GM19395 (cell line): Measurements from ENCODE around the gene CNTN2.

Experiments used
- ATAC-seq: cut with Tn5 transposase; IDR thresholded peaks from one replicate; pipeline ENCODE4 v1.9.1; 2021; ENCODE audit warnings: mild to moderate bottlenecking, moderate library complexity; ENCODE audit not compliant: unreplicated experiment

Gene CNTN2

DNA sequence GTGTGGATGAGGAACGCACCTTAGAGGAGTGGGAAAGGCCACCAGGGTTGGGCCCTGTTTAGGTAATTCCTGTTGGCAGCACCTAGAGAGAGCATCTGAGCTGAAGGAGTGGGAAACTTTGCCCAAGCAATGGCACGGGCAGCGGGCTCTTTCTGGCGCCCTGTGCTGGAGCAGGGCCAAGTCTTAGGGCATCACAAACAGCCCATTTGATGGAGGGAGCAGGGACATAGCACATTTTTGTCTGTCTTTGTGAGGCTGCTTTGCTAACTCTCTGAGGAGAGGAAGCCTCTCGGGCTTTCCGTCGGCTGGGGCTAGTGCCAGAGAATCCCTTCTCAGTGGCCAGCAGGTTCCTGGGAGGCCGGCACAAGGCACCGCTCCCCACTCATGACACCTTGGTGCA is 22.5 kb upstream of the CNTN2 start:
- ATAC-seq, result no peak

DNA sequence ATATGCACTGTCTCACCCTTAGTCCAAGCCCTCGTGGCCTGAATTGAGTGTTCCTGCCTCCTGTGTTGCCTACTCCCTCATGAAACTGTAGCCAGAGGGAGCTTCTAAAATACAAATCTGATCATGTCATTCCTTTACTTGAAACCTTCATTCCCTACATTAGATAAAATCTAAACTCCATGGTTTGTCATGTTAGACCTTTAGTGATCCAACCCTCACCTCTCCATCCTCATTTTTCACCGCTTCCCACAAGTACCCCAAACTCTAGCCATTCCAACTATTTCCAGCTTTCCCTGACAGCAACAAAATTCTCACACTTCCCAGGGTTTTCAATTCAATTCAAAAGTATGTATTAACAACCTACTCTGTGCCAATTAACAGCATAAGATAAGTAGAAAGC is 18.3 kb upstream of the CNTN2 start:
- ATAC-seq, result no peak

DNA sequence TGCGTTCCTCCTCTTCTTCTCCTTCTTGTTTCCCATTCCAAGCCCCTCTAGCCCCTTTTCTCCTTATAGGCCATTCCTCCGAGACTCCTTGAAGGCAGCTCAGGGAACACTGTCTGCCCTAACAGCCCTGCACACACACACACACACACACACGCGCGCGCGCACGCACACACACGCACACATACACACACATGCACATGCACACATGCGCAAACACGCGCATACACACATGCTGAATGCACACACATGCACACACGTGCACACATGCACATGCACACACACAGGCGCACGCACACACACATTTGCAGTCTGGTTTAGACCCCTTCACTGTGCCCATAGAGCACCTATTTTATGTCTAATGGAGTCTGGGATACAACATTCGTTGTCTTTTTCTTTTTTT is 17.8 kb upstream of the CNTN2 start:
- no peak for ATAC-seq

DNA sequence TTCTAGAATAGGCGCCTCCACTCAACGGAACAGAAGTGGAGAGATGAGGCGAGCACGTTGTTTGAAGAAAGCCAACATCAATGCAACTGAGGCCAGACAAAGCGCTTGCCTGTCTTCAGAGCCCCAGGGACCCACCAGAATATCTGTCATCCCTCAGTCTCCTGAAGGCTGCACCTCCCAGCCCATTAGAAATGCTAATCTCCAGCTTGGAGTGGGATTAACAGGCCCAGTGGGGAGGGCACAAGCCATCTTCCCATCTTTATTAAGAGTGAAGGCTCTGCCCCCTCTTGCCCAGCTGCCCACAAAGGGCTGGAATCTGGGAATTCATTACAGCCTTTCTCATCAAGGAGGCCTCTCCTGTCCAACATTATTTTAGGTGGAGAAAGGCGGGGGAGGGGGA is 16.8 kb upstream of the CNTN2 start:
- no peak for ATAC-seq

DNA sequence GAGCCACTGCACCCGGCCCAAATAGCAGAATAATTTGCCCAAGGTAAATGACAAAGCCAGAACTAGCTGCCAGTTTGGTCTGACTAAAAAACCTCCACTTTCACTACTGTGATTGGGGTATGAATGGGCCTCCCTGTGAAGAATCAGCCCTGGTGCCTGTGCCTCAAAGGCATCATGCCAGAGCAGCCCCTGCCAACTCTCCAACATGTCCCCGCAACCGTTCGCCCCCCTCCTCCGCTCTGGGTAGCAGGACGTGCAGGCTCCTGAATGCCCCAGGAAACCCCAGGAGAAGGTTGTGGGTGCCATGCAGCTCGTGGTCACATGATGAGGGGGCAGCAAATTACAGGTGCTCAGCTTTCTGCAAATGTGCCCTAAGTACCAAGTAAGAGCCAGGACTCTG is 14.6 kb upstream of the CNTN2 start:
- no peak for ATAC-seq

DNA sequence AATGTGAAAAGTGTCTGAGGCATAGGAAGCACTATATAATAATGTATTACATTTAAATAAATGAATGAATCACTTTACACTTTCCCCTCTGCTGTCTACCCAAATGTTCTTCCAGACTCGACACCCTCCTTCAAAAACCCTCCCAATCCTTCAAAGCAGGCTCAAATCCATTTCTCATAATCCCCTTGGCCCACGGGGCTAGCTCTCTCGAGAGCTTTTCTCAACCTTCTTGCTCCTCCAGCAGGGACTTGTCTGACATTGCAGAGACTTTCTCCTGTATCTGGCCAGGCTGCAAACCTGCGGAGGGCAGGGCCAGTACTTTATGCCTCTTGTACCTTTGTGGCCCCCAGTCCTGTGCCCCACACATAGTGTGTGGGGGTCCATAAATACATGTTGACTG is 14.1 kb upstream of the CNTN2 start:
- ATAC-seq, result no peak

DNA sequence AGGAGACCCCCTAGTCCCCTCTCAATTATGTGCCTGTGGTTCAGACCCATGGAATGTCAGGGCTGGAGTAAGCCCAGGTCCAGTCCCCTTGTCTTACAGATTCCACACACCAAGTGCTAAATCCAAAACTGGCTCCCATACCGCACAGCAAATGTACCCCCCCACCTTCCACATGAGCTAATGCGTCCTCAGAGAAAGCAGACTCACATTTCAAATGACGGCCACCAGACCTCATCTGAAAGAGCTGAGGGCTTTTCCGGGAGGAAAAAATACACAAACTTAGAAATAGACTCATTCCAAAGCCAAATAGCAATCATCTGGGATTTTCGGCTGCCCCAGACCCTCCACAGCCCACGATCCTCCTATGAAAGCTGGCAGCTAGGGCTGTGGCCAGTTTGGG is 12.8 kb upstream of the CNTN2 start:
- ATAC-seq, result no peak

DNA sequence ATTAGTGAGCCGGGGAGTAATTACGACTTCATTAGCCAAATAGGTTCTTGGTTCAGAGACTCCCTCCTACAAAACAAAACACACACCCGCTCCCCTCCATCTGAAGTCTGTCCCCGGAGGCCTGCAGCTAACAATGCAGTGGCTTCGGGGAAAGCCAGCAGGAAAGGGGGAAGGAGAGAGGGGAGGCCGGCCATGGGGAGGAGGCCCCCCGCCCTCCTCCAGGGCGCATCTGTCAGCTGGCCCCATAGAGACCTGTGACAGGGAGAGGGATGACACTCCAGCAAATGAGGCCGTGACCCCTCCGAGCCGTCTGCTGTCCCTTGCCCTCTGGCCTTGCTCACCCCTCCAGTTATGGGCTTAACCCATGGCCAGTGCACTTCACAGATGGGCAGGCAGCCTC is 12.1 kb upstream of the CNTN2 start:
- no peak for ATAC-seq

DNA sequence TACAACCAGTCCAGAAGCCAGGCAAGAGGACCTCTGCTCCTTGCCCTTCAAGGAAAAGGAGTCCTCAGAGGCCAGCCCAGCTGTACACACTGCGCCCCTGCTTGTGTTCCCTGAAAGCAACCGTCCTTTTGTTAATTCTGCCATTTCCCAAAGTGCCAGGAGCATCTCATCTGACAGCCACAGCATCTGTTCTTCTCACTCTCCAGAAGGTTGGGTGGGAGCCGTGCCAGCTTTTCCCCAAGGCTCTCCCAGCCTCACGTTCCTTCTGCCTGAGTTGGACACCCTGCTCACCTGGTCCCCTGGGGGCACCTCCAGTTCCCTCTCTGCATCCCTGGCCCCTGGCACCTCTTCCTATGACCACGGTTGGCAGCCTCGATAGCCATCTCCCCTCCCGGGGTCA is 10.5 kb upstream of the CNTN2 start:
- ATAC-seq, result no peak

DNA sequence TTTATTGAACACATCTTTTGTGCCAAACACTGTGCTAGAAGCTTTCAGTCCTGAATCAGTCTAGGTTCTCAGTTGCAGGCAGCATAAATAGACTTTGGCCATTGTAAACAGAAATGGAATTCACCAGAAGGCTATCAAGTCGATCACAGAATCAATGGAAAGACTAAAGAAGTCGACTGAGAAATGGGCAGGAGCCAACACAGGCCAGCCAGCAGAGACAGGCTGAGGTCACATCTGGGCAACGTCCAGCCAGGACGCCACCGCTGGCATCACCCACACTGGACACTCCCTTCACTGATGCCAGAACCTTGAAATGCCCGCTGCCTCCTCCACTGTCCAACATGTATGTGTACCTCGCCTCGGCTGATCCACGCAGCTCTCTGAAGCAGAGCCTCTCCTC is 5.5 kb upstream of the CNTN2 start:
- no peak for ATAC-seq

DNA sequence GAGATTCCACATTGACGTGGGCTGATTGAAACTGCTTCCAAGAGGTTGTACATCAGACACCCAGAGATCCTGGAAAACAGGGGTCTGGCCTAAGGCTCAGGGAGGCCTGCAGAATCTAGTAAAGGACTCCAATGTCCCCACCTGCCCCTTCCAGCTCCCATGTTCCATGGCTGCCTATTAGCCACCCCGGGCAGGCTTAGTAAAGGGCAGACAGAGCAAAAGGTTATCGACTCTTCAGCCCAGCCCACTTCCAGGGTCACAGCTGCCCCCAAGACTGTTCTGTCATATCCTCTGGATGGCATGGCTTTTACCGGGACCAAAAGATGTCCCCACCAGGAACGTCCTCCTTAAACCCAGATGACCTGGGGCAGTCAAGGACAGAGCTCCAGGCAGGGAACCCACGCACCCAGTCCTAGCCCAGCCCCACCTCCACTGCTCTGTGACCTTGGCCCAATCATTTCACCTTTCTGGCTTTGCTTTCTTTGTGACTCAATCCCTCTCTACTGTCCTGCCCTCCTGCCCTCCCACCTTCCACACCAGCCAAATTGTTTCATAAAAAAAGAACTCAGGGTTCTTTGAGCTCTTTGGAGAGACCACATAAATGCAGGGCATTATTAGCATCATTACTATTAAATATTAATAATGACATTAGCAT is 4.8 kb upstream of the CNTN2 start:
- no peak for ATAC-seq

DNA sequence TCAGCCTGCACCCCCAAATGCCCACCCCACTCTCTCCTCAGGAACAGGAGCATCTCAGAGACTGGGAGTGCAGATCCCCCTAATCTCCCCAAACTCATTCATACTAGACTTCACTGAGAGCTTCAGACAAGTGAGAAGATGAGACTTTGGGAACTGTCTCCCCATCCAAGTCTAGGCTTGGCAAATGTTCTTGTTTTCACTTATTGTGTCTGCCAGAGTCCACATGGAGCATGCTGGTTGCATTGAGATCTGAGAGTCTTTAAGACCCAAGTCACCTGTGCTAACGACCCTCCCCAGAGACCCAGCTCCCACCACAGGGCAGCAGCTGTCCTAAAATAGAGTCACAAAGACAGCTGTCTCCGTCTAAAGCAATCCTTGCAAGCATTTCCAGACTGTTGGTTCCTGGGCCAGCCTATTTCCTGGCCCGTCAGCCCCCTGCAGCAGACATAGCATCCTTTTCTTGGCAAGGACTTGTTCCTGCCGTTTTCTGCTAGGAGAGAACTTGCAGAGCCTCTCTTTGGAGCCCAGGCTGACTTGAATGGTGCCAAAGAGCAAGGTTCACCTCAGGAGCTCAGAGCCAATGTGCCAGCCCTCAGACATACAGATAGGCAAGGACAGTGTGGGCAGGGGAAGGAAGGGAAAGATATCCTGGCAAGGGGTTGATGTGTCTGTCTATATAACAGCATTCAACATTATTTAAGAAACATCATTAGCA is 1.9 kb upstream of the CNTN2 start:
- ATAC-seq, result no peak

DNA sequence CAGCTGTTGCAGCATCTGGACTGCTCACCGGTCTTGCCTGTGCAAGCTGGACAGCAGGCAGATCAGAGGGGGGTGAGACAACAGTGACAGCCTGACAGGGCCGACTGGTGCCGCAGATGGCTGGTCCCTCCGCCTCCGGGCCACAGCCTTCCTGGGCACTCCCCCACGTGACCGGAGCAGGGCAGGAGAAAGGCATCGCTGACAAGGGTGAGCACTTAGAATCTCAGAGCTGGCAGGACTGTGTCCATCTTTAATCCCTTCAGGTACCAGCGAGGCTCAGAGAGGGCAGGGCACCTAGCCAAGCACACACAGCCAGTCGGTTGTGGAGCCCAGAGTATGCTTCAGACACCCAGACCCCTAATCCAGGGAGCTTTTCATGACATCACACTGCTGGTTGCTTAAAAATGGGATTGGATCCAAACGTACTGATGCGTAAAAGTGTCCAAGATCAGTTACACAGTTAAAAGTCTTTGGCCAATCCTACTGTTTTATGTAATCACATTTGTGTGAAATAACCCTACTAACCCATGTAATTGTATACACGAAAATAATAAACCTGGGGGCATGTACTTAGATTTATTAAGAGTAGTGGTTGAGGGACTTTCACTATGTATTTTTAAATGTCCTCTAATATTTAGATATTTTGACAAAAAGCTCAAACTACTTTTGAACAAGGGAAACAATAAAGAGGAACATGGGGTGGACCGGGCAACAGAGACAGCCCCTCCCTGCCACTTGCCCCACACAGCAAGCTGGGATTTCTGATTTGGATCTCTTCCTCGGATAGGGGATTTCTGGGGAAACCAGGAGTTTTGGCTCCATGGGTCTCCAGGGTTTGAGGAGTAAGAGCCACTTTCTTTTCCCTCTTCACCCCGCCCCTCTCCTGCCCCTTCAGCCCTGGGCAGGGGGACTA is 758 bp upstream of the CNTN2 start:
- no peak for ATAC-seq

DNA sequence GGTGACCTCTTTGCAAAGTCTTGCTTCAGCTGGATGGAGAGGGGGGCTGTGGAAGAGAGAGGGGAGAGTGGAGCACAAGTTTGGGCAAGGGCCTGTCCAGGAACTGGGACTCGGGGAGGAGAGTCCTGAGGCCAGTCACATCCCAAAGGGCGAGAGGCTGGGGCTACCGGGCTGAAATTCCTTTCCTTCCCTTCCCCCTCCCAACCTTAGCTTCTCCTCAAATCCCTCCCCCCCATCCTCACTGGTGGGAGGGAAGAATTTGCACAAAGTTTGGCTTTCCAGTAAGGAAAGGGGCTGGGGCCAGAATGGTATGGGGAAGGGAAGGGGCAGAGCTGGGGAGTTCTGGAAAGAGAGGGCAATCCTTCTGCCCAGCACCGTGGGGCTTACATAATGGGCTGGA is 854 bp downstream of the CNTN2 start:
- no peak for ATAC-seq

DNA sequence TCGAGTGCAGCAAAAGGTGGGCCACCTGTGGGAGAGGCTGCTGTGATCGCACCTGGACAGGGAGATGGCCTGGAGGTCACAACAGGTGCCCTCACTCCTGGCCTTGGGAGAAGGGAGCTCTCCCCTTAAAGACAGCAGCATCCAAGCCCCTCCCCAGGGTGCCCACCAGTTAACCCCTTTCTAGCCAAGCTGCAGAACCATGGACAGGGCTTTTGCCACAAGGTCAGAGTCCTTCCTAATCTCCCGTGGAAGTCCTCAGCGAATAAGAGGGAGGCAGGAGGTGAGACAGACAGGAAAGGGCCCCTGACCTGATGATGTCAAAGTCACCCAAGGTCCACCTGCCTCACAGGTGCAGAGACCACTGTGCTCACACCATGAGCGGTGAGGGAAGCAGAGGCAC is 1.7 kb downstream of the CNTN2 start:
- no peak for ATAC-seq

DNA sequence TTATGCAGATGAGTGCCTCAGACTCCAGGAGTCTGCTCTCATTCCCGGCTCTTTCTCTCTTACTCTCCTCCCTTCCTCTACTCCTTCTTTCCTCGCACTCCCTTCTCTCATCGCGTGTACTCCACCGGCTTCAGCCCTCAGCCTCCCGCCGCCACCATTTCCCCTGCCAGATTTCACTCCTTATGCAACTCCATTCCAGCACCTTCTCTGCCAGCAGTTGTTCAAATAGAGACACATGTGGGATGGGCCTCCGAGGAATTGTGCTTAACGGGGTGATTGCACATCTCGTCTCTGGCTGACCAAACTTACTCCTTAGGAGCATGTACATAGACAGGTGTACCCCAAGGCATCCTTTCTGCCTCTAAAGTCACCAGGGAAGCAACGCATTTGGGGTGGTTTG is 2.1 kb downstream of the CNTN2 start:
- no peak for ATAC-seq

DNA sequence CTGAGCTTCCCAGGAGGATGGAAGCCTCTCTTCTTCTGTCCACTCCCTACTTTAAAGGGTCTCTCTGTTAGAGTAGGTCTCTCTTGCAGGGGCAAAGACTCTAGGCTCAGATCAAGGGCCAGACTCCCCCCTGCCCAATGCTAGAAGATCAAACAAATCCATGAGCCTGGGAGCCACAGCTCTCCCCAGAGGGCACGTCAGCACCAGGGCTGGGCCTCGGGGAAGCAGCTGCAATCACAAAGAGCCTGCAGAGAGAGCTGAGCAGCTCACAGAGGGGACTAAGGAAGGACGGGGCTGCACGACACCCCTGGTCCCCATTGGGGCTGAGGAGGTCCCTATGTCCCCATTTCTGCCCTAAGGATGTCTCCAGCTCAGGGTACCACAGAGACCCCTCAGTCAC is 3.9 kb downstream of the CNTN2 start:
- no peak for ATAC-seq

DNA sequence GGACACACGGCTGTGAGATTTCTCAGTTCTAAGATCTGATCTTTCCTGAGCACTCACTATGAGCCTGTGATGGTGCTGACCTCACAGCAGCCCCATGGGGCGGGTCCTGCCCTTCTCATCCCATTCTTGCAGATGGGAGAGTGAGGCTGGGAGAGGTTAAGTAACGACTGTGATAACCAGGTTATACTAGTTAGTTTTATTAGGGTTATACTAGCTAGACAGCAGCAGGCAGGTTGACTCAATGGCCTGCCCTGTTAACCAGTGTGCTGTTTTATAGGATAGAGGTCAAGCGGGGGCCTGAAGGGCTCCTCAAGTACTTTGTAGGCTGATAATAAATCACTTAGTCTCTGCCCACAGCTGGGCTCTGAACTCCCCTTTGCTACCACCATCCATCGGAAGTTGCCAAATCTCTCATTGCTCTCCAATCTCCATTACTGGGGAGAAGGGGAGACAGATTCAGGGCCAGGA is 4.8 kb downstream of the CNTN2 start:
- ATAC-seq, result no peak

DNA sequence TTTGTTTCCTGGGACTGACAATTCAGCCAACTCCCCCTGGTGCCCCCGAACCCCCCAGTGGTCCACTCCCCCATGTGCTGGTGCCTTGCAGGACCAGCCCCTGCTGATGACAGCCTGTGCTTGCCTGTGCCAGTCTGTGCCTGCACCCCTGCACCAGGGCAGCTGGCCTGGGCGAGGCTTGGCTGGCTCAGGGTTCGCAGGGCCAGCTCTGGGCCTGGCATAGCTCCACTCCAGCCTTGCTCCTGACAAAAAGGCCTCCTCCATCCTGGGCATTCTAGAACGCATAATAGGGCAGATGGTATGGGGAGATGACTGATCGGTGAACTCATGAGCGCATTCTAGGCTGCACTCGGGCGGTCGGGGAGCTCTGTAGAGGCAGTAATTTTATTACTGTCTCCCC is 5.4 kb downstream of the CNTN2 start:
- ATAC-seq, result no peak

DNA sequence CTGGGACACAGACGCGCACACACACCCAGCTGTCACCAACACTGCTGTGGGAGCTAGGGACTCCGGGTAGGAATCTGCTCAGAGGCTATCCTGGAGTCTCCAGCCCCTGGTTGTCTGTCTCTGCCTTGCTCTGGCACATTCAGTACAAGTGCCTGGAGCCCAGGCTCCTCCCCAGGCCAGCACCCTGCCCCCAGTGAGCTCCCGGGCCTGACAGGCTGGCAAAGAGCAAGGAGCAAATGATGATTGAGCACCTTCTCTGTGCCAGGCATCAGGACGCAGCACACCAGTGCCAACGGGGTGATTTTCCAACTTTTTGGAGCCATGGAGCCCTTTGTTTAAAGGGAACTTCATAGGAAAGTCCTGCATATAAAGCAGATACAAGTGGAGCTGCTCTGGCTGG is 6.5 kb downstream of the CNTN2 start:
- ATAC-seq, result no peak

DNA sequence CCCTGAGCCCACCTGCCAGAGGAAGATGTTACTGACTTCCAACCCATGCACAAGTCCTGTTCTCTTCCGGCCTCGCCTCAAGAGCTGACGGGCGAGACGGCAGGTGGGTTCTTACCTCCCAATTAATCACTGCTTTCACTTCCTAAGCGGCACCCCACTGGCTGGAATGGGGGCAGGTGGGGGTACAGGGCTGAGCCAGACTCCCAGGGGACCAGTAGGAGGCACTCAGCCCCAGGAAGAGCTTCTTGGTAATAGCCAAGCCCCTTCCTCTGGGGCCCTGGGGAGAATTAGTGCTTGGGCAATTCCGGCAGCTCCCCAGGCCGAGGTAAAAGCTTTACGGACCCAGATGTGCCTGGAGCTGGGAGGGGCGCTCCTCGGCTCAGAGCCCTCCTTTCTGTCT is 9.7 kb downstream of the CNTN2 start:
- no peak for ATAC-seq

DNA sequence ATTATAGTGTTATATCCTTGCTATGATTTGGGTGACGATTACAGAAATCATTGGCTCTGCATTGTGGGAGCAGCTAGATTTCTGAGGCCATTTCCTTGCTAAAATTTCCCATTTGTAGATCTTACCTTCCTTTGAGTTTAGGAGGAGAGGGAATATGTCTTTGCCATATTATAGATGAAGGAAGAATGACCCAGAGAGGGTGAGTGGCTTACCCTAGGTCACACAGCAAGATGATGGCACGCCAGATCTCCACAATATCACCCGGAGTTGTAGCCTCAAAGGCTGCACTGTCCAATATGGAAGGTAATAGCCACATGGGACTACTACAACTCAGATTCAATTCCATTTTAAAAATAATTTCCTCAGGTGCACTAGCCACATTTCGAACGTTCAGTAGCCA is 10.3 kb downstream of the CNTN2 start:
- ATAC-seq, result no peak
